HG03064 (cell line): ENCODE data around the gene GNG5.
"Not testable (repeated sequence)": the region's sequence is repeated elsewhere in the genome, so short reads cannot be mapped to it uniquely, and the experiment has no call there.

Experiments used
- ATAC-seq: cut with Tn5 transposase; IDR thresholded peaks from one replicate; pipeline ENCODE4 v1.9.1; 2021; ENCODE audit warnings: low read depth; ENCODE audit not compliant: unreplicated experiment

Gene GNG5

GRCh38 chr1:84492726-84493125 is 13.7 kb downstream of the GNG5 start:
- no peak for ATAC-seq

DNA sequence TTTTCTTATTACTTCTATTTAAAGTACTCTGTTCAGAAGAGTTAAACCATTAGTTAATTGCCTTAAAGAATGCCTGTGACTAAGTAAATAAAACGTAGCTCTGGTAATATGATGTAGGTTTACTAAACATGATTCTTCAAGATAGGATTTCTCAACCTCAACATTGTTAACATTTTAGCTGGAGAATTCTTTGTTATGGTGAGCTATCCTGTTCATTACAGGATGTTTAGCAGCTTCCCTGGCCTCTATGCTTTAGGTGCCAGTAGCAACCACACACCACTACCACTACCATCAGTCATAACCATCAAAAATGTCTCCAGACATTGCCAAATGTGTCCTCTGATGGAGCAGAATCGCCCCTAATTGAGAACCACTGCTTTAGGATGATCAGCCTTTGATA is 16.6 kb downstream of the GNG5 start:
- ATAC-seq: no peak

DNA sequence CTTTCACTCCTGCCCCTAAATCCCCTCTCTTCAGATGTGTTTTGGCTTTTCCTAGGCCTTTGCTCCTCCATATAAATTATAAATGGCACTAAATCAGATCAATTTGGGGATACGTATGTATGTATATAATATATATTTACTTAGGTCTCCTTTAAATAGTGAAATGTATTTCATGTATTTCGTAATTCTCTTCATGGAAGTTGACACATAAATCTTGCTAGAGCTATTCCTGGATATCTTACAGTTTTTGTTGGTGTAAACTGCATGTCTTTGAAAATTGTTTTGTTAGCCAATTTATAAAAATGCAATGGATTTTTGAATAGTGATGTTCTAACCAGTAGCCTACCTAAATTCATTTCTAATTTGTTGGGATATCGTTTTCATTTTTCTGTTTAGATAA is 18.3 kb downstream of the GNG5 start:
- no peak for ATAC-seq

DNA sequence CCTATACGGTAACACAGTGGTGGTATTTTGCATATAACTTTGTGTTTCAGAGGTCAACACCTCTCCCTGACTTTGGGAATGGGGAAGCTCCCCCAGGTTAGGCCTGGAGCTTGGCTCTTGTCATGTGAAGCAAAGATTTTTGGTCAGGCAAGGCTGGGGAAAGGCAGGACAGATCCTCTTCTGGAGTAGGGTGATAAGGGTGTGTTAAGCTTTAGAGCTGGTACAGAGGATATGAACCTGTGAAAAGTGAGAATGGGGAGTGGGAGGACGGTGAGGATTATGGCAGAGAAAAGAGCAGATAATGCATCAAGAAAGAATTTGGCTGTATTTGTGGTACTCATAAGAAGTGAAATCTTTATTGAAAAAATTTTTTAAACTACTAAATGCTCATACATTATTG is 25.1 kb downstream of the GNG5 start:
- no peak for ATAC-seq

DNA sequence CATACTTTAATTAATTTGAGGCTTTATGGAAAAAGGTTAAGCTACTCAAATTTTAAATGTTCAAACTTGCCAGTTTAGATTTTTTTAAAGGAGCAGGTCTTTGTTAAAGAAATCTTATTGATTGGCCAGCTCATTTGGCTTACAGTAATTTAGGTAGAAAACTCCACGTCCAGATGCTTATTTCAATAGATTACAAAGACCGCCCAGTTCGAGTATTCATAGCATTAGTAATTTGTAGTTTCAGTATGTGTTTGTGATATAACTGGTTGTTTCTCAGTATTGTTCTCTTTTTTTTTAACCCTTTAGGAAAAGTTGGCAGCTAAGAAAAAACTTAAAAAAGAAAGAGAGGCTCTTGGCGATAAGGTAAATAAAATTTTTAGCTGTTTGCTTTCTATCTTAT is 25.7 kb downstream of the GNG5 start:
- ATAC-seq: no peak

DNA sequence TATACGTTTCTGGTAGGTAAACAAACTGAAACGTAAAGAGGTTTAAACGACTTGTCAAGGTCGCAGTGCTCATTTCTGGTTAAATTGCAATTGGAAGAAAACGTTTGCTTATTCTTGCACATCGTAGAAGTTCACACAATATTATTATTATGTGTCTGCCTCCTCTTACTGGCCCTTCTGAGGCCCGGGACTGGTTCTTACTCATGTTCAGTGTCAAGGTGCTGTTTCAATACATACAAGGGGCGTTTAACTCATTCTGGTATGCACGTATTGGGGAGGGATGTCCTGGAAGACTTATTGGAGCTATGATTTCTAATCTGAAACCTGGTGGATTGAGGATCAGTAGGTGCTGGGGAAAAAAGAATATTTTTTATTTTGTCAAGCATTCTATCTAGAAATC is 26.4 kb downstream of the GNG5 start:
- no peak for ATAC-seq

DNA sequence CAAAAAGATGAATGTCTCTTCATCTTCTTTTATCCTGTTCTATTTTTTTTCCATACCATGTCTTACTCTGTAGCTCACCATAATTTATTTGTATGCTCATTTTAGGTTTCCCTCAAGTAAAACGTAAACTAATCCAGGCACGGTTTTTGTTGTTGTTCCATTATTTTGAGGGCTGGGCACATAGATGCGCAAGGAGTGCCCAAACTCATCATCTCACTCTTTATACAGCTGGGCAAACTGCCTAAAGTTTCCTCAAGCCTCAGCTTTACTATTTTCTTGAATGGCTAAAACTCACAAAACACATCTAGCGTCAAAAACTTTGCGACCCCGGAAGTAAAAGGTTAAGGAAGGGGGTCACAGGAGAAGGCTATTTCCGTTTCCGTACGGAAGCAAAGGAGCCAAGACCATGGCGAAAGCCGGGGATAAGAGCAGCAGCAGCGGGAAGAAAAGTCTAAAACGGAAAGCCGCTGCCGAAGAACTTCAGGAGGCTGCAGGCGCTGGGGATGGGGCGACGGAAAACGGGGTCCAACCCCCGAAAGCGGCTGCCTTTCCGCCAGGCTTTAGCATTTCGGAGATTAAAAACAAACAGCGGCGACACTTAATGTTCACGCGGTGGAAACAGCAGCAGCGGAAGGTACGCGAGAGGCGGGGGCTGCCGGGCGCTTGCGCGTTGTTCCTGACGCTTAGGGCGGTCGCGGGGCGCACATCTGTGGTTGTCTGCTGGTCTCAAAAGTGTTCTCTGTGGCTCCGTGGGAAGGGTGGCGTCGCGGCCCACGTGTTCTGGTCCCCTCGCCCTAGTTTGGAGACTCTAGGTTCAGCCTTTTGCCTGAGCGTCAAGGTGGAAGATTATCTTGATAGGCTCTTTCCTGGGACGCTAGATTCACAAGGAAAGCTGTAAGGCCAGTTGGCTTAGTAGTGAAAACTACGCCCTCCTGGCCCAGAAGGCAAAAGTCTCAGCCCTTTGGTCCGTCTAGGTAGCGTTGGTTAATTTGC is 27.2 kb downstream of the GNG5 start, which contains the start of gene RPF1:
Gene RPF1, plus strand, starts transcription at position 391 of the 993 bp plus-strand sequence. Its CDS starts 16 bp downstream, at position 407.
- ATAC-seq: peak; percentile 98

- ATAC-seq: no peak
Measured at GRCh38 chr1:84476225-84476624, 30.2 kb downstream of the GNG5 start.

- ATAC-seq: no peak
Measured at GRCh38 chr1:84467298-84467697, 39.1 kb downstream of the GNG5 start.

GRCh38 chr1:84462118-84462517 is 44.3 kb downstream of the GNG5 start:
- ATAC-seq: no peak

- no peak for ATAC-seq
Measured at GRCh38 chr1:84452436-84452835, 53.9 kb downstream of the GNG5 start.

- ATAC-seq: no peak
Measured at GRCh38 chr1:84450910-84451309, 55.5 kb downstream of the GNG5 start.

DNA sequence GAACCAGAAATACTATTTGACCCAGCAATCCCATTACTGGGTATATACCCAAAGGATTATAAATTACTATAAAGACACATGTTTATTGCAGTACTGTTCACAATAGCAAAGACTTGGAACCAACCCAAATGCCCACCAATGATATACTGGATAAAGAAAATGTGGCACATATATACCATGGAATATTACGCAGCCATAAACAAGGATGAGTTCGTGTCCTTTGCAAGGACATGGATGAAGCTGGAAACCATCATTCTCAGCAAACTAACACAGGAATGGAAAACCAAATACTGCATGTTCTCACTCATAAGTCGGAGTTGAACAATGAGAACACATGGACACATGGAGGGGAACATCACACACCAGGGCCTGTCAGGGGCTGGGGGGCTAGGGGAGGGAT is 57.7 kb downstream of the GNG5 start:
- ATAC-seq: not testable (repeated sequence)
